Measurements from ENCODE around the gene IPMK. TPM values are rescaled to one million over a fixed set of nuclear protein-coding genes. Genes with fewer than 3 reads are reported as not detected.

IPMK gene
- total RNA-seq, 4 donors from 2014 or later: 5.7 to 16.0 (median 10.4) TPM

- TF ChIP-seq CTCF (IDR thresholded peaks at IDR 0.05; ENCODE audit: low read depth): no peak
Measured at GRCh38 chr10:58258977-58259692, 8.6 kb downstream of the IPMK start.

GRCh38 chr10:58254644-58255043 lies 13.1 kb downstream of the IPMK start:
- no peak for TF ChIP-seq CTCF (IDR thresholded peaks at IDR 0.05; ENCODE audit: low read depth)

- no peak for TF ChIP-seq CTCF (IDR thresholded peaks at IDR 0.05; ENCODE audit: low read depth)
Measured at GRCh38 chr10:58253184-58253583, 14.5 kb downstream of the IPMK start.

GRCh38 chr10:58243269-58243668 lies 24.4 kb downstream of the IPMK start:
- no peak for TF ChIP-seq CTCF (IDR thresholded peaks at IDR 0.05; ENCODE audit: low read depth)

GRCh38 chr10:58241346-58241745 lies 26.3 kb downstream of the IPMK start:
- no peak for TF ChIP-seq CTCF (IDR thresholded peaks at IDR 0.05; ENCODE audit: low read depth)

GRCh38 chr10:58240531-58240930 lies 27.2 kb downstream of the IPMK start:
- no peak for TF ChIP-seq CTCF (IDR thresholded peaks at IDR 0.05; ENCODE audit: low read depth)

- TF ChIP-seq CTCF (IDR thresholded peaks at IDR 0.05; ENCODE audit: low read depth): no peak
Measured at GRCh38 chr10:58239561-58240169, 28.0 kb downstream of the IPMK start.
